ENCODE measurements around the gene FGD3.
A peak's percentile ranks its signal among the peaks of the same experiment; 100 is the strongest.

FGD3 gene

DNA sequence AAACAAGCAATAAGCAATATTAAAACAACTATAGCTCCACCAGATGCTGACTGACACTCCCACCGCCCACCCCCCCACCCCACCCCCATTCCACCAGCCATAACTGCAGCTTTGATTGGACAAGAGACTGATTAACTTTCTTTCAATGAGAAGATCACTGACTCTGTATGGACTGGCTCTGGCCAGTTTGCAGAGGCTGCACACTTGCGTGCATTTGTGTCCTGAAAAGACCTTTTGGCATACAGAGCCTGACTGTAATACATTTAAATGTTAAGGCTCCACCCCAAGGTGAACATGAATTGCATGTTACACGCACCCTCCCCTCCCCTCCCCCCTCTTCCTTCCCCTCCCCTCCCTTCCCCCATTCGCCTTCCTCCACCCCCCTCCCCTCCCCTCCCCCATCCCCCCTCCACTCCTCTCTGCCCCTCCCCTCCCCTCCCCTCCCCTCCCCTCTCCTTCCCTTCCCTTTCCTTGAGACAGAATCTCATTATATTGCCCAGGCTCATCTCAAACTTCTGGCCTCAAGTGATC is 31.1 kb downstream of the FGD3 start:
- DNase-seq: no peak

DNA sequence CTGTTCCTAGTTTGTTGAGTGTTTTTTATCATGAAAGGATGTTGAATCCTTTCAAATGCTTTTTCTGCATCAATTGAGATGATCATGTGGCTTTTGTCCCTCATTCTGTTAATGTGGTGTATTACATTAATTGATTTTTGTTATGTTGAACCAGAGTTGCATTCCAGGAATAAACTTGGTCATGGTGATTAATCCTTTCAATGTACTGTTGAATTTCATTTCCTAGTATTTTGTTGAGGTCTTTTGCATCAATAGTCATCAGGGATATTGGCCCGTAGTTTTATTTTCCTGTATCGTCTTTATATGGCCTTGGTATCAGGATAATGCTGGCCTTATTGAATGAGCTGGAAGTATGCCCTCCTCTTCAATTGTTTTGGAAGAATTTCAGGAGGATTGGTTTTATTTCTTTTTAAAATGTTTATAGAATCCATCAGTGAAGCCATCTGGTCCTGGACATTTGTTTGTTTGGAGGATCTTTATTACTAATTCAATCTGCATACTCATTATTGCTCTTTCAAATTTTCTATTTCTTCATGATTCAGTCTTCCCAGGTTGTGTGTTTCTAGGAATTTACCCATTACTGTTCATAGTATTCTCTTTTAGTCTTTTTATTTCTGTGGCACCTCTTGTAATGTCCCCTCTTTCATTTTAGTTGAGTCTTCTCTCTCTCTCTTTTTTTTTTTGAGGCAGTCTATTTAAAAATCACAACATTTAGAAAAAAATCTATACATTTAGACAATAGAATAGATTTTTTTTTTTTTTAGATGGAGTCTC is 32.1 kb downstream of the FGD3 start:
- DNase-seq: no peak

DNA sequence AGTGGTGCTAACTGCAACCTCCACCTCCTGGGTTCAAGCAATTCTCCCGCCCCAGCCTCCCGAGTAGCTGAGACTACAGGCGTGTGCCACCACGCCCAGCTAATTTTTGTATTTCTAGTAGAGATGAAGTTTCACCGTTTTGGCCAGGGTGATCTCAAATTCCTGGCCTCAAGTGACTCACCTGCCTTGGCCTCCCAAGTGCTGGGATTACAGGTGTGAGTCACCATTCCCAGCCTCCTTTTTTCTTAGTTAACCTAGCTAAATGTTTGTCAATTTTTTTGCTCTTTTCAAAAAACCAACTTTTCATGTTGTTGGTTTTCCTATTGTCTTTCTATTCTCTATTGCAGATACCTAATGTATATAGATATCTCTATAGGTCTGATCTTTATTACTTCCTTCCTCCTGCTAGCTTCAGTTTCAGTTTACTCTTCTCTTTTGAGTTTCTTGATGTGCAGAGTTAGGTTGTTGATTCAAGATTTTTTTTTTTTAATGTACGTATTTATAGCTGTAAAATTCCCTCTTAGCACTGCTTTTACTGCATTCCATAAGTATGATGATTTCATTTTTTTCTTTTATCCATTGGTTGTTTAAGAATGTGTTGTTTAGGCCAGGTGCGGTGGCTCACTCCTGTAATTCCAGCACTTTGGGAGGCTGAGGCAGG is 32.9 kb downstream of the FGD3 start:
- DNase-seq: peak; percentile 24

DNA sequence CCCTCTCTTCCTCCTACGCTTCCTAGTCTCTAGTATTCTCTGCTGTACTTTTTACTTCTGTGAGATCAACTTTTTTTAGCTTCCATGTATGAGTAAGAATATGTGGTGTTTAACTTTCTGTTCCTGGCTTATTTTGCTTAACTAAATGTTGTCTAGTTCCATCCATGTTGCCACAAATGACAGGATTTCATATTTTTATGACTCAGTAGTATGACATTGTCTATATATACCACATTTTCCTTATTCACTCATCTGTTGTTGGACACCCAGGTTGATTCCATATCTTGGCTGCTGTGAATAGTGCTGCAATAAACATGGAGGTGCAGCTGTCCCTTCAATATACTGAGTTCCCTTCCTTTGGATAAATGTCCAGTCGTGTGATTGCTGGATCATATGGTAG is 34.8 kb downstream of the FGD3 start:
- no peak for DNase-seq

DNA sequence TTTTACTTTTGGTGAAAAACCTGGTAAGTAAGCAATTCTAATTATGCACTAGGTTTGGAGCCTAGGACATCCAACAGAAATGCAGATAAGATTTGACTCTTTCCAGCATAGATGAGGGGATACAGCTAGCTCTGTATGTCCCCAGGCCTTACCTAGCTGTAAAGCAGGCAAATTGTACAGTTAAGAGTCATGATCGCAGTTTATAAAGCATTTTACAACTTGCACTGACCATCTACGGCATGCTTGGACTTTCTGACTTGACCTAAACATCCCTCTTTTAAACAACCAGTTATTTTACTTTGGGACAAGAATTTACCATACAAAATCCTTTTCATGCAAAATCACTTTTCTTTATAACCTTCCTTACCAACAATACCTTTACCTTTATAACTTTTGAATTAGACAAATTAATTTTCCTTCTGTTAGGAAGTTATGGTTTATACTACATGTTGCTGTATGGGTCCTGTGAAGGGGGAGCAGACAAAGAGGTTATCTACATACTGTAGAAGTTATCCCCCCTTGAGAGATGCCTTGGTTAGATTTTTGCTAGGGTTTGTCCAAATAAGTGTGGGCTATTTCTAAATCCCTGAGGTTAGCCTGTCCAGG is 36.8 kb downstream of the FGD3 start:
- no peak for DNase-seq

DNA sequence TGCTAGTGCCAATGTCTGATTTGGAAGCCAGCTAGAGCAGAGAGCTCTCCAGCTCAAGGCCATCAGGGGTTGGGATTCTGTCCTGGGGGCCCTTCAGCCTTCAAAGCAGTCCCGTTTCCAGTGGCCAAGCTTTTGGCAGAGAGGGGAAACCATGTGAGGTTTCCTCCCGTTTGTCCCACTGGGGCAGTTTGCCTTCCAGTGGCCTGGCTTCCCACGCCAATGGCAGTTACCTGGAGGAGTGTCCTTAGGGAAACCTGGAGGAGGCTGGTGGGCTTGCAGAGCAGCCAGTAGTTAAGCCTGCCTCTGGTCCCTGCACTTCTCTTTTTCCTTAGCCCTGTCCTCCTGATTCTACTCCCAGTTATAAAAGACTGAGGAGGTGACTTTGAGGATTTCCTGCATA is 37.7 kb downstream of the FGD3 start:
- DNase-seq: no peak

DNA sequence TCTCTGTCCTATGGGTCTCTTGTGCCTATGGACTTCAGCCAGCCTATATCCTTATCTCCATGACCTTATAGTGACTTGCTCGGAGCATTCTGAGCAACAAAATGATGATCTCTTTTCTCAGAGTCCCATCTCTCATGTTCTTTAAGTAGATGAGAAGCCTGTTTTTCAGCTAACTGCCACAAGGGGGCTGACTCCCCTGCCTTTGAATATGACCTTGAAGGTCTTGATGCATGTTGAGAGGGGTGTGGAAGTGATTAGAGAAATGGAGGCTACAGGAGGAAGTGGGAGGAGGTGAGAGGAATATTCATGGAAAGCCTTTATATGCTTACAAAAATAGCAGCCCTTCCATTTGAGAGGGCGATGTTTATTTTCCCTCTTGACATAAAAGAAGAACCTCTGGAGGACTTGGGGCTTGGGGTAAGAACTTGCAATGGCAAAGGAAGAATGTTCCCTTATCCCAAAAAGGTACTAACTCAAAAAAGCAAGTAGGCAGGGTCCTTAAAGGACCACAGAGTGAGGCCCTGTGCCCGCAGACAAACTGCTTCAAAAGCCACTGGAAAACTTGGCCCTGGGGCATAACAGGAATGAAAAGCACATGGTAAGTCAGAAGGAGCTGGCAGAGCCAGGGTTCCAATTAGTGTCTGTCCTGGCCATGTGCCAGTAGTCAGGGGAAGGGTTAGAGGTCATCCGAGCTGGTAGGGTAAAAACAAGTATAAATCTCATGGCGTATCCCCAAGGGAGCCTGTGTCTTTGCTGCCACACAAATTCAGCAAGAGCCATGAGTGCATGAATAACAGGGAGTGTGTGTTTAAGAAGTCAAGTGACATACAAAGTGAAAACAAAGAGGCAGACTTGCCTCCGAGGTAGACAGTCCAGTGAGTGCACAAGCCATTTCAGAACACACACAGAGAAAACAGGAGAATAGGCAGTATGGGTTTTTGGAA is 39.1 kb downstream of the FGD3 start:
- DNase-seq: no peak

DNA sequence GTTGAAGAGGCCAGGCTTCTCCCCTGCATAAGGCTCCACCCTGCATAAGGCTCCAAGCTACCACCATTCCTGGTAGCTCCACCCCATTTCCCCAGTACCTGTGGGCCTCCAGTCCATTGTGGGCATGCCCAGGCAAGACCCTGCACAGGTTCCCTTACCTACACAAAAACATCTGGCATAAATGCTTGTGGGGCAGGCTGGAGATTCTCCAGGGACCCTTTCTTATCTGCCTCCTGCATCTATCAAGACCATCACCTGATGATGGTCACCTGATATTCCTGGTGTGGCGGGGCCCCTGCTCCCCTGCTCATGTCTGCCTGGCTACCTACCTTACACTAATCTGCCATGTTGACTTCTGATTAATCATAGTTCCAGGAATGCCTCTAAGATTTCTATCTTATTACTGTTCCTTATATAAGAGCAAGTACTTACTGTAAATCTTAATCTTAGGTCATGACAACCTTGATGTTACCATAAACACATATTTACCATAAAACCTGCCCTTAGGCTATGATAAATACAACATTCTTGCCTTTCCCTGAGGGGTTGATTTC is 41.0 kb downstream of the FGD3 start:
- peak; percentile 26 for DNase-seq

DNA sequence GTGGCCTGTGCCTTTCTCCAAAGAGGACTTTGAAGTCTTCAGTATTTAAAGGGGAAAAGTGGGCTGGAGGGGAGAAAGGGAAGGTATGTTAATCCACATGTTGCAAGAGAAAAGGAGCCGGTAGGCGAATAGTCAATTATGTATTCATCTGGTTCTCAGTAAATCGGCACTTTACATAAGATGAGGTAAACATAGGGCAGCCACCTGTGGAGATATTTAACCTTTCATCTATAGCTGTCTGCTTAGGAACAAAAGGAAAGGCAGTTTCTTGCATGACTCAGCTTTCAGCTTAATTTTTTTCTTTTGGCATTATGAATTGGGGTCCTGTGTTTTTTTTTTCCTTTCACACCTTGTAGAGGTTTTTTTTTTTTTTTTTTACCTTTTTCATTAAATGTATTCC is 42.2 kb downstream of the FGD3 start:
- no peak for DNase-seq

DNA sequence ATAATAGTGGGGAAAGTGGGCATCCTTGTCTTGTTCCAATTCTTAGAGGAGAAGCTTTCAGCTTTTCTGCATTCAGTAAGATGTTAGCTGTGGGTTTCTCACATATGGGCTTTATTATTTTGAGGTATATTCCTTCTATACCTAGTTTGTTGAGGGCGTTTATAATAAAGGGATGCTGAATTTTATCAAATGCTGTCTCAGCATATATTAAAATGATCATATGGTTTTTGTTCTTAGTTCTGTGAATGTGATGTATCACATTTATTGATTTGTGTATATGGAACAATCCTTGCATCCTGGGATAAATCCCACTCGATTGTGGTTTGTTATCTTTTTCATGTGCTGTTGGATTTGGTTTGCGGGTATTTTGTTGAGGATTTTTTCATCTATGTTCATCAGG is 43.1 kb downstream of the FGD3 start:
- no peak for DNase-seq

DNA sequence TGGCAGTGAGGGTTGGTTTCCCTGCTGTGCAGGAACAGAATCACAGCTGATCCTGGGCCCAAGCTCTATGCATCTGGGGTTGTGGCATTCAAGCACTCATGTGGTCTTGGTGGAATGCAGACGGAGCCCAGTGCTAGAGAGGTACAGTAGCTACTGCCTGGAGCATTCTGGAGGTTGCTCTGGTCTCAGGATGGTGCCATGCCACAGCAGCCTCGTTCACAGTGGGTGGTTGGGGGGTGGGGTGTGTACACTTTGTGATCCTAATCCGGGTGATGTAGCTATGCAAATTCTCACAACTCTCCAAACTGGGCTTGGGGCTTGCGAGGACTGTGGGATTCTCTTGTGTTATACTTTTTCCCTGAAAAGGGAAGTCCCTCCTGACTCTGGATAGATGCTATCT is 45.2 kb downstream of the FGD3 start:
- peak; percentile 21 for DNase-seq

DNA sequence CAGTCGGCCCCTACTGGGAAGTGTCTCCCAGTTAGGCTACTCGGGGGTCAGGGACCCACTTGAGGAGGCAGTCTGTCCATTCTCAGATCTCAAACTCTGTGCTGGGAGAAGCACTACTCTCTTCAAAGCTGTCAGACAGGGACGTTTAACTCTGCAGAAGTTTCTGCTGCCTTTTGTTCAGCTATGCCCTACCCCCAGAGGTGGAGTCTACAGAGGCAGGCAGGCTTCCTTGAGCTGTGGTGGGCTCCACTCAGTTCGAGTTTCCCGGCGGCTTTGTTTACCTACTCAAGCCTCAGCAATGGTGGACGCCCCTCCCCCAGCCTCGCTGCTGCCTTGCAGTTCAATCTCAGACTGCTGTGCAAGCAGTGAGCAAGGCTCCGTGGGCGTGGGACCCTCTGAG is 51.5 kb downstream of the FGD3 start:
- DNase-seq: peak; percentile 28

DNA sequence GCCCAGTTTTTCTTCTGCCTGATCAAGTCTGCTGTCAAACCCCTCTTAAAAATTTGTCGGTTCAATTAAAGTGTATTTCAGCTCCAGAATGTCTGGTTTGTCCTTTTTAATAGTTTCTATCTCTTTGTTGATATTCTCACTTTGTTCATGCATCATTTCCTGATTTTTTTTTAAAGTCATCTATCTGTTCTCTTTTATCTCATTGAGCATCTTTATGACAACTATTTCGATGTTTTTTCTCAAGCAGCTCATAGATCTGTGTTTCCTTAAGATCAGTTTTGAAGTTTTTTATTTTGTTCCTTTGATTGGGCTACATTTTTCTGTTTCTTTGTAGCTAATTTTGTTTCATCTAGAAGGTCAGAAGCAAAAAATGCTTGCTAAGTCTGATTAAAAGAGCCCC is 53.7 kb downstream of the FGD3 start:
- no peak for DNase-seq

DNA sequence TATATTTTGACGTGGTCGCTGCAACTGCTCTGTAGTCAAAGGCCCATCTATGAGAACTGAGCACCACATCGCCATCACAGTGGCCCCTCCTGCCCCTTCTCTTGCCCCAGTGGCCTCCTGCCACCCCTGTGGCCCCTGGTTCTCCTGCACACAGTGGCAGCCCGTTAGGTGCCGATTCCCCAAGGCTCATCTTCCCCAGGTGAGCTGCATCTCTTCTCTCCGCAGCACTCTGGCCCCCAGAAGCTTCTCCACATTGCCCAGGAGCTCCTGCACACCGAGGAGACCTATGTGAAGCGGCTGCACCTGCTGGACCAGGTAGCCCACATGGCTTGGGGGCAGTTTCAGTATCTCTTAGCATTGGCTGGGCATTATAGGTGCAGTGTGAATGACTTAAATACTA is 55.4 kb downstream of the FGD3 start:
- peak; percentile 19 for DNase-seq

DNA sequence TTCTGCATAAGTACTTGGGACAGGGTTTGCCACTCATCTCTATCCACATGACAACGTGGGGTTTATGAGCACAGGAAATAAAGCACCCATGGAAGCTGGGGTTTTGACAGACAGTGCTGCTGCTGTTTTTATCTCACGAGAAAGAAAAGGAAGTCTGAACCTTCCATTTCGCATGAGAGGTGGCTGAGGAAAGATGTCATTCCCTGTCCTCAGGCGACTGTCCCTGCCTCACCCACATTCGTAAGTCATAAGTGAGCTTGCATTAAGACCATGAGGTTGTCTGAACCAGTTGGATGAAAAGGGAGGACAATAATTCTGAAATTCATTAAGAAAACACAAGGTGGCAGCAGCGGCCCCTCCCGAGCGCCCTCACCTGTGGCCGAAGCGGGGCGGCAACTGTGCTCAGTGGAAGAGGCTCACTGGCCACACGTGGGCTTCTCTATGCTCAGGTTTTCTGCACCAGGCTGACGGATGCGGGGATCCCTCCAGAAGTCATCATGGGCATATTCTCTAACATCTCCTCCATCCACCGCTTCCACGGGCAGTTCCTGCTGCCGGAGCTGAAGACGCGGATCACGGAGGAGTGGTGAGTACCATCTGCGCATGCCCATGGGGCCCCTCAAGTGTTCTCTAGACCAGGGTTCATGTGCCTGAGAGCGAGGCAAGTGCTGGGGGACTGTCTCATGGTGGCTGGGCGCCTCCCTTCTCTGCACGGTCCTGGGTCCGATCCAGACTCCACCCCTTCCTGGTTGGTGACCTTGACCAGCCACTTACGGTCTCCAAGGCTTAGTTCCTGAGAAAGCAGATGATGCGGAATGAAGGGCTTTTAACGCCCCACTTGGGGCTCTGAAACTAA is 56.5 kb downstream of the FGD3 start:
- DNase-seq: peak; percentile 80

DNA sequence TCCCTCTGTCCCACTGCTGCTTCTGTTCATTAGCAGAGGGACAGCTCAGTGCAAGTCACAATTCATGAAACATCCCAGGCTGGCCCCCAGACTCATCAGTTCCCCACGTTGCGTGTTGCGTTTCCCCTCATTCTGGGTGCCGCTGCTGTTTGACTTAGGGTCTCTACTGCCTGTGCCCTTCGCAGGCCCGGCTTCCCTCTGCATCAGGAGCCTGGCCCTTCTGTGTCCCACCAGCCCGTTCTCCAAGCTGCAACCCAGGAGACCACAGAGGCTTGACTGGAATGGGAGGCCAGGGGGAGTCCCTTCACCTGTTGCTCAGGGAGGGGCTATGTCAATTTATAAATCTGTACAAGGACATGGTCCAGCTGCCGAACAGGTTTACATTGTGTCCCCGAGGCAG is 57.2 kb downstream of the FGD3 start:
- DNase-seq: peak; percentile 18

DNA sequence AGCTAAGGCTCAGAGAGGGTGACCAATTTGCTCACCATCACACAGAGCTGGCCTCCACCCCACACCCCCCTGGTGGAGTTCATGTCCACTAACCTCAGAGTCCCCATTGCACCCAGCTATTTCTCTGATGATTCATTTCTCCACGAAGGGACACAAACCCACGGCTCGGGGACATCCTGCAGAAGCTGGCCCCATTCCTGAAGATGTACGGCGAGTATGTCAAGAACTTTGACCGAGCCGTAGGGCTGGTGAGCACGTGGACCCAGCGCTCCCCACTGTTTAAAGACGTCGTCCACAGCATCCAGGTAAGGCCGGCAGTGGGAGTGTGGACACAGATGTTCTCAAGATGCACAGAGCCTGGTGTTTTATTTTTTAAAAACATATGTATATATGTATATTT is 58.6 kb downstream of the FGD3 start:
- peak; percentile 14 for DNase-seq

DNA sequence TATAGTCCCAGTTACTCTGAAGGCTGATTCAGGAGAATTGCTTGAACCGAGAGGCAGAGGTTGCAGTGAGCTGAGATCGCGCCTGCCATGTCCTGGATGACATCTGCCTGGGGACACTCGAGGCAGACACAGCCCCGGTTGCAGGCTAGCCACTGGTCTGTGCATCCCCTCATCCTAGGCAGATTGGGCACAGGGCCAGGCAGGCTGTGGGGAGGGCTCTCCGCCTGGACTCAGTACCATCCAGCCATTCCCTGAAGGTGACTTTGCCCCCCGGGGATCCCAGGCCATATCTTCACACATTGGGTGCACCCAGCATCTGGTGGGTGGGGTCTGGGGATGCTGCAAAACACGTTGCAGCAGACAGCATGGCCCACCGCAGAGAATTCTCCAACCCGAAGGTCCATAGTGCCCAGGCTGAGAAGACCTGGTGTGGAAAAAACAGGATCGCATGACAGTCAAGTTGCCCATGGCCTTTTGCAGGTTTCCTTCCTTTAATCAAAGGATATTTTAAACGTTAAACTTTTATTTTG is 60.3 kb downstream of the FGD3 start:
- peak; percentile 10 for DNase-seq

DNA sequence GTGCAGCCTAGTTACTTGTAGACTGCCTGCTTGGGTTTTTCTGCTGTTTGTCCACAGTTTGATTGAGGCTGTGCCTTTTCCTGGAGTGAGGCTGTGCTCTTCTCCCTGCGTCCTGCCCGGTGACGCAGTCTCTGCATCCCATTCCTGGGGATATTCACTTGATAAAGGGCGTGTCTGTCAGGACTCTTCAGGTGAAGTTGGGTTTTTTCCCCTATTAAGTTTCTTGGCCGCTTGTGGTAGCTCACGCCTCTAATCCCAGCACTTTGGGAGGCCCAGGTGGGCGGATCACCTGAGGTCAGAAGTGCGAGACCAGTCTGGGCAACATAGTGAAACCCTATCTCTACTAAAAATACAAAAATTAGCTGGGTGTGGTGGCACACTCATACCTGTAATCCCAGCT is 61.1 kb downstream of the FGD3 start:
- peak; percentile 1 for DNase-seq

DNA sequence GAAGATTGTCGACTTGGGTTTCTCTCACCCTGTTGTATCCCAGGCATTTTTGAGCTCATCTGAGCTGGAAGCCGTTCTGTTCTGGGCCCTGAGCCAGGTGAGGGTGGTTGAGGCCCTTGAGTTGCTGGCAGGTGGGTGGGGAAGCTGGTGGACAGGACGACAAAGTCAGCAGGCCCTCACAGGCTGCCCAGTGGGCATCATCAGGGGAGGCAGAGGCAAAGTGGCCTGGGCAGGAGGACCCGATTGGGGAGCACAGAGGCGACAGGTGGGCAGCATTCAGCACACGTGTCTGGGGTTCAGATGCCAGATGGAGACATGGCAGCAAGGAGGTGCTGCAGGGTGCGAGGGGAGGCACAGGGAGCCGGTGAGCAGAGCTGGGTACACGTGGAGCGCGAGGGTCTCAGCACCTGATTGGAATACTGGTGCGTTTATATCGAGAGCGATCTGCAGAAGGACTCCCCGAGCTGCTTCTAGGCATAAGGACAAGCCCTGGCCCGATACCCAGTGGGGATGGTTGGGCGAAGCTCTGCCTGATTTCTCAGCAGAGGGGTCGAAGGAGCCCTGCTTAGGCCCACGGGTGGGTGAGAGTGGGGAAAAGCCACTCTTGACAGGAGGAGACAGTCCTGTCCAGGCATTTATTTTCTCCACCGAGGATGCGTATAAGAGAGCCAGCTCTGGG is 62.2 kb downstream of the FGD3 start:
- peak; percentile 8 for DNase-seq

DNA sequence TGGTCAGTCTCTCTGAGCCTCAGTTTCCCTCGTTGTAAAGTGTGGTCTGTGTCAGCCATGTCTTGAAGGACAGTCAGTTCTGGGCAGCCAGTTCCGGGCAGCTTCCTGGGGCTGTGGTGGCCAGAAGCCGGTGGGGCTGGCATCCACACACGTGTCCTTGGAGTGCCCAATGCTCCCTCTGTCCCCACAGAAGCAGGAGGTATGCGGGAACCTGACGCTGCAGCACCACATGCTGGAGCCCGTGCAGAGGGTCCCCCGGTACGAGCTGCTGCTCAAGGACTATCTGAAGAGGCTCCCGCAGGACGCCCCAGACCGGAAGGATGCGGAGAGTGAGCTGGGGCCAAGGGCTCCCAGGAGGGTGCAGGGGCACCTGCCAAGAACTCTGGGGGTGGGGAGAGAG is 62.7 kb downstream of the FGD3 start:
- DNase-seq: no peak

Data from stimulated activated CD8-positive, alpha-beta memory T cell treated with anti-CD3 and anti-CD28 coated beads, Interleukin-4, amount 100 ng/mL, for 48 hours (primary cell).